HCT116 (cell line): ENCODE measurements around the gene STT3B. TPM values are rescaled to one million over a fixed set of nuclear protein-coding genes. Genes with fewer than 3 reads are reported as not detected.

Experiments used
- ATAC-seq: fragments of 200-7000 bp; cut with Tn5 transposase; 2 replicates; pipeline ENCODE4 v1.9.1; 2020; ENCODE audit warnings: mild to moderate bottlenecking, moderate library complexity
- BruUV-seq: library from RNA; stranded (reverse); fragments of 400-500 nt; replicated peaks from 2 replicates; lab custom pipeline; 2021; lab: Mats Ljungman, UMichigan
- CTCF ChIA-PET: fragments of 300-600 bp; sonication (Branson Sonifier 250); formaldehyde crosslinking; loops from one replicate; lab custom pipeline; 2021; ENCODE audit warnings: antibody characterized with exemption; lab: Charles Lee
- POLR2A ChIA-PET: fragments of 300-600, 350-600 bp; sonication (Branson Sonifier 250); formaldehyde crosslinking; loops from one replicate; lab custom pipeline; 2021; ENCODE audit warnings: antibody characterized with exemption; lab: Charles Lee
- RAD21 ChIA-PET, 2 experiments: fragments of 300-600 bp; sonication (Branson Sonifier 250); formaldehyde crosslinking; loops; one replicate each; lab custom pipeline; 2023; ENCODE audit warnings: low total read pairs in 2 of 2; ENCODE audit not compliant: uncharacterized antibody in 2 of 2, unreplicated experiment in 2 of 2, low non-redundant PET in 1 of 2; lab: Charles Lee
- DNase-seq: peaks from one replicate; pipeline ENCODE4 v3.0.0-alpha.2; 2010; ENCODE audit warnings: low read depth, low spot score
- H2AFZ ChIP-seq: fragments of 200-600 bp; shearing (Covaris generic), sonication (generic); 2 replicates; pipeline ENCODE4 v1.6.1; 2017; ENCODE audit warnings: low read depth, mixed run types, mixed read lengths, antibody characterized with exemption, low read length; ENCODE audit not compliant: poor library complexity, severe bottlenecking
- H3K27ac ChIP-seq: 2 replicates; pipeline ENCODE4 v1.5.1; 2012; ENCODE audit warnings: low read depth, low read length
- H3K27me3 ChIP-seq: fragments of 200-600 bp; sonication (generic); 2 replicates; pipeline ENCODE4 v1.6.1; 2016; ENCODE audit warnings: mixed run types, low read length, mixed read lengths; ENCODE audit not compliant: insufficient read depth
- H3K36me3 ChIP-seq, 2 experiments: fragments of 200-500 bp in 1 of 2; fragments of 200-600 bp in 1 of 2; sonication (Bioruptor generic) in 1 of 2; sonication (generic) in 1 of 2; 2 replicates each; pipeline versions ENCODE4 v1.5.1 to v1.6.1; 2014 to 2016; ENCODE audit warnings: low read length in 2 of 2, inconsistent platforms in 1 of 2, mixed read lengths in 1 of 2, mixed run types in 1 of 2; ENCODE audit not compliant: insufficient read depth in 2 of 2, control insufficient read depth in 1 of 2
- H3K4me1 ChIP-seq, 2 experiments: fragments of 200-600 bp in 1 of 2; sonication (generic) in 1 of 2; 2 replicates each; pipeline versions ENCODE4 v1.5.1 to v1.6.1; 2012 to 2017; ENCODE audit warnings: low read length in 2 of 2, inconsistent platforms in 1 of 2, mild to moderate bottlenecking in 1 of 2, mixed read lengths in 1 of 2, mixed run types in 1 of 2, moderate library complexity in 1 of 2; ENCODE audit not compliant: insufficient read depth in 2 of 2, control insufficient read depth in 1 of 2
- H3K4me2 ChIP-seq: fragments of 200-600 bp; sonication (generic); 2 replicates; pipeline ENCODE4 v1.6.1; 2017; ENCODE audit warnings: mixed run types, low read length, mixed read lengths
- H3K4me3 ChIP-seq, 2 experiments: fragments of 200-600 bp in 1 of 2; sonication (generic) in 1 of 2; replicated peaks in 1 of 2; 2 replicates each; pipeline ENCODE4 v1.5.1; 2011 to 2016; ENCODE audit warnings: low read length in 2 of 2, control low read depth in 1 of 2, low read depth in 1 of 2, mild to moderate bottlenecking in 1 of 2, mixed read lengths in 1 of 2, mixed run types in 1 of 2
- H3K79me2 ChIP-seq: fragments of 200-600 bp; sonication (generic); 2 replicates; pipeline ENCODE4 v1.6.1; 2017; ENCODE audit warnings: mild to moderate bottlenecking, mixed run types, low read length, moderate library complexity, mixed read lengths; ENCODE audit not compliant: insufficient read depth
- H3K9ac ChIP-seq: fragments of 200-600 bp; sonication (generic); 2 replicates; pipeline ENCODE4 v1.6.1; 2016; ENCODE audit warnings: low read length, mixed read lengths
- H3K9me2 ChIP-seq: fragments of 200-600 bp; sonication (generic), shearing (Covaris generic); 2 replicates; pipeline ENCODE4 v1.6.1; 2017; ENCODE audit warnings: mixed run types, mild to moderate bottlenecking, moderate library complexity; ENCODE audit not compliant: insufficient read depth
- H3K9me3 ChIP-seq, 2 experiments: fragments of 200-500 bp in 1 of 2; fragments of 200-600 bp in 1 of 2; sonication (Bioruptor generic) in 1 of 2; sonication (generic) in 1 of 2; 2 replicates each; pipeline ENCODE4 v1.6.1; 2014 to 2017; ENCODE audit warnings: low read length in 2 of 2, mixed read lengths in 2 of 2, inconsistent platforms in 1 of 2, low read depth in 1 of 2, mild to moderate bottlenecking in 1 of 2, mixed run types in 1 of 2, moderate library complexity in 1 of 2; ENCODE audit not compliant: control insufficient read depth in 1 of 2, insufficient read depth in 1 of 2
- H4K20me1 ChIP-seq: fragments of 200-600 bp; sonication (generic), shearing (Covaris generic); 2 replicates; pipeline ENCODE4 v1.6.1; 2017; ENCODE audit warnings: mixed run types, mild to moderate bottlenecking, moderate library complexity; ENCODE audit not compliant: insufficient read depth
- ATF3 ChIP-seq: IDR thresholded peaks from 2 replicates; pipeline ENCODE4 v1.6.1; 2012
- CBX3 ChIP-seq: IDR thresholded peaks from 2 replicates; pipeline ENCODE4 v1.6.1; 2012; ENCODE audit warnings: low read depth
- CEBPB ChIP-seq: IDR thresholded peaks from 2 replicates; pipeline ENCODE4 v1.6.1; 2012; ENCODE audit warnings: low read depth
- EGR1 ChIP-seq: IDR thresholded peaks from 2 replicates; pipeline ENCODE4 v1.6.1; 2012; ENCODE audit warnings: low read depth
- ELF1 ChIP-seq: IDR thresholded peaks from 2 replicates; pipeline ENCODE4 v1.6.1; 2012; ENCODE audit warnings: low read depth, borderline replicate concordance
- EZH2 ChIP-seq: fragments of 200-600 bp; sonication (generic); IDR thresholded peaks from 2 replicates; pipeline ENCODE4 v1.6.1; 2017; ENCODE audit warnings: antibody characterized with exemption, mixed run types
- EZH2phosphoT487 ChIP-seq: fragments of 200-600 bp; IDR thresholded peaks from 2 replicates; pipeline ENCODE4 v1.6.1; 2018; ENCODE audit warnings: antibody characterized with exemption, borderline replicate concordance
- FOSL1 ChIP-seq: IDR thresholded peaks from 2 replicates; pipeline ENCODE4 v1.6.1; 2012; ENCODE audit warnings: low read depth
- JUND ChIP-seq: IDR thresholded peaks from 2 replicates; pipeline ENCODE4 v1.6.1; 2012
- POLR2A ChIP-seq: IDR thresholded peaks from 2 replicates; pipeline ENCODE4 v1.7.0; 2011; ENCODE audit warnings: borderline replicate concordance; ENCODE audit not compliant: insufficient read depth, insufficient read length; ENCODE audit errors: extremely low read depth
- POLR2AphosphoS5 ChIP-seq: IDR thresholded peaks from 2 replicates; pipeline ENCODE4 v1.6.1; 2011; ENCODE audit warnings: mild to moderate bottlenecking, low read depth, low read length, moderate library complexity
- RAD21 ChIP-seq: IDR thresholded peaks from 2 replicates; pipeline ENCODE4 v1.6.1; 2012; ENCODE audit warnings: low read depth, mild to moderate bottlenecking
- SIN3A ChIP-seq: IDR thresholded peaks from 2 replicates; pipeline ENCODE4 v1.6.1; 2012; ENCODE audit warnings: low read depth
- SRF ChIP-seq: IDR thresholded peaks from 2 replicates; pipeline ENCODE4 v1.6.1; 2012; ENCODE audit warnings: low read depth
- TCF7L2 ChIP-seq: IDR thresholded peaks from 2 replicates; pipeline ENCODE4 v1.7.0; 2011; ENCODE audit warnings: borderline replicate concordance, inconsistent platforms; ENCODE audit not compliant: insufficient read depth, insufficient read length; ENCODE audit errors: extremely low read depth
- YY1 ChIP-seq: IDR thresholded peaks from 2 replicates; pipeline ENCODE4 v1.6.1; 2011; ENCODE audit warnings: low read length, low read depth, moderate library complexity, mild to moderate bottlenecking; ENCODE audit not compliant: insufficient replicate concordance; ENCODE audit errors: extremely low read depth
- ZNF274 ChIP-seq: fragments of 200-500 bp; sonication (Bioruptor generic); IDR thresholded peaks from 2 replicates; pipeline ENCODE4 v1.6.1; 2014; ENCODE audit warnings: mild to moderate bottlenecking, low read depth, low read length, inconsistent platforms
- intact Hi-C: fragments of 100-400 bp; cut with micrococcal nuclease; formaldehyde crosslinking; loops from 2 replicates; pipeline ENCODE4 v1.10.0; 2022
- total RNA-seq: library from RNA; stranded (reverse); gene quantifications from one replicate; pipeline ENCODE4 v1.2.1, GENCODE V29; 2021; ENCODE audit not compliant: unreplicated experiment
- TF ChIP-seq, protein P1 (sequence below), 3 experiments: fragments of 200-600 bp in 1 of 3; sonication (generic) in 1 of 3; IDR thresholded peaks in 2 of 3; conservative IDR thresholded peaks in 1 of 3; 2 replicates each; pipeline ENCODE4 v1.5.1; 2012 to 2017; ENCODE audit warnings: low read depth in 2 of 3, low read length in 2 of 3, antibody characterized with exemption in 1 of 3, borderline replicate concordance in 1 of 3, control low read depth in 1 of 3, mild to moderate bottlenecking in 1 of 3, mixed read lengths in 1 of 3, mixed run types in 1 of 3, moderate library complexity in 1 of 3; ENCODE audit not compliant: insufficient read depth in 1 of 3
- TF ChIP-seq, protein P2 (sequence below): IDR thresholded peaks from 2 replicates; pipeline ENCODE4 v1.6.1; 2012

The STT3B gene
- total RNA-seq, 1 experiment from 2014 or later, result 131 TPM

GRCh38 chr3:31621314-31621713 is 88.6 kb downstream of the STT3B start:
- Histone ChIP-seq H3K27me3 (no peaks in the 10 kb centered on the region), H3K79me2 (peaks cover 11% of the 10 kb centered on the region; the same call in 1 of the 2 replicates), H3K4me3 (no peak overlapping the region), H4K20me1 (peaks cover 11% of the 10 kb centered on the region; the same call in 1 of the 2 replicates), H2AFZ (no peak overlapping the region), H3K4me1 (no peaks in the 10 kb centered on the region), H3K27ac (no peak overlapping the region), H3K36me3 (peaks cover 15 to 25% of the 10 kb centered on the region in 2 experiments; a peak in 3 of 4 replicates), H3K9me2 (no peaks in the 10 kb centered on the region), H3K9me3 (no peaks in the 10 kb centered on the region), H3K4me2 (no peak overlapping the region), H3K9ac (no peak overlapping the region)
- BruUV-seq, result no TSS peak
- DNase-seq, result no peak
- ChIA-PET CTCF (no interaction called here), POLR2A (no interaction called here), RAD21 (no interaction called here)
- ATAC-seq, result no peak
- intact Hi-C loops, result no loop called here
- TF ChIP-seq ZNF274 (no peak), JUND (no peak), RAD21 (no peak), TCF7L2 (no peak), FOSL1 (no peak), POLR2A (no peak), SRF (no peak)

DNA sequence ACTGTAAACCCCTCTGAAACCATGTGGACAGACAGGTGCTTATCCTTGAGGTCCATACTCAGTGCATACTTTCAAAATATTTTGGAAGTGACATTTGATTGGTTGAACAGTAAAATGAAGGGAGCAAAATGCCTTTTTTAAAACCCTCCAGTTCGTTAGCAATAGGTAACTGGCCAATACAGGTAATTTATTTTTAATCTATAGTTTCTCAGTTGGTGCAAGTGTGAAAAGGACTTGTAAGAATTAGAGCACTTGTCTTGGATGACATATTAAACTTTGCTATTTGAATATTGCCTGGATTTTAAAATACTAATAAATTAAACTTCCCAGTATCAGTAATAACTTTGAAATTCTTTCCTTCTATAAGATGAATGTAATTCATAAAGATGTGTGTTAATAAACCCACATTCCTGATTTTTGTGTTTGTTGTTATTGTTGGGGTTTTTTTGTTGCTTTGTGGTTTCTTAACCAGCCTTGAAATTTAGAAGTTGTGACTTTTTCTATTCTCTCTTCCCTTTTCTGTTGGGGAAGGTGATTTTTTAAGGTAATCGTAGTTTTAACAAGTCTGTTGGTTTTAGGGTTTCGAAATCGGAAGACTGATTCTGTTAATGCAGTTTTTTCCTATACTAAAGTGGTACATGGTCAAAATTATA is 90.0 kb downstream of the STT3B start:
- DNase-seq, result no peak
- ChIA-PET CTCF (no interaction called here), POLR2A (no interaction called here), RAD21 (no interaction called here)
- Histone ChIP-seq H3K27me3 (no peaks in the 10 kb centered on the region), H3K79me2 (no peaks in the 10 kb centered on the region), H3K4me1 (no peaks in the 10 kb centered on the region), H3K4me3 (no peak overlapping the region), H3K9me2 (no peaks in the 10 kb centered on the region), H3K27ac (no peak overlapping the region), H3K36me3 (peaks cover 15 to 25% of the 10 kb centered on the region in 2 experiments; a peak in 3 of 4 replicates), H3K9me3 (no peaks in the 10 kb centered on the region), H4K20me1 (peaks cover 11% of the 10 kb centered on the region; the same call in 1 of the 2 replicates), H3K4me2 (no peak overlapping the region), H3K9ac (no peak overlapping the region), H2AFZ (no peak overlapping the region)
- TF ChIP-seq SRF (no peak), SIN3A (no peak), ZNF274 (no peak), TCF7L2 (no peak), ELF1 (no peak), YY1 (no peak), FOSL1 (no peak), CBX3 (no peak), ATF3 (no peak), EZH2phosphoT487 (no peak), JUND (no peak), EGR1 (no peak), EZH2 (no peak), POLR2AphosphoS5 (no peak), CEBPB (no peak)
- TF ChIP-seq, protein P1, sequence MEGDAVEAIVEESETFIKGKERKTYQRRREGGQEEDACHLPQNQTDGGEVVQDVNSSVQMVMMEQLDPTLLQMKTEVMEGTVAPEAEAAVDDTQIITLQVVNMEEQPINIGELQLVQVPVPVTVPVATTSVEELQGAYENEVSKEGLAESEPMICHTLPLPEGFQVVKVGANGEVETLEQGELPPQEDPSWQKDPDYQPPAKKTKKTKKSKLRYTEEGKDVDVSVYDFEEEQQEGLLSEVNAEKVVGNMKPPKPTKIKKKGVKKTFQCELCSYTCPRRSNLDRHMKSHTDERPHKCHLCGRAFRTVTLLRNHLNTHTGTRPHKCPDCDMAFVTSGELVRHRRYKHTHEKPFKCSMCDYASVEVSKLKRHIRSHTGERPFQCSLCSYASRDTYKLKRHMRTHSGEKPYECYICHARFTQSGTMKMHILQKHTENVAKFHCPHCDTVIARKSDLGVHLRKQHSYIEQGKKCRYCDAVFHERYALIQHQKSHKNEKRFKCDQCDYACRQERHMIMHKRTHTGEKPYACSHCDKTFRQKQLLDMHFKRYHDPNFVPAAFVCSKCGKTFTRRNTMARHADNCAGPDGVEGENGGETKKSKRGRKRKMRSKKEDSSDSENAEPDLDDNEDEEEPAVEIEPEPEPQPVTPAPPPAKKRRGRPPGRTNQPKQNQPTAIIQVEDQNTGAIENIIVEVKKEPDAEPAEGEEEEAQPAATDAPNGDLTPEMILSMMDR (IDR thresholded peaks at IDR 0.05 in 2 of 3, conservative IDR thresholded peaks at IDR 0.05 in 1 of 3; ENCODE audit: borderline replicate concordance in 1 of 3, insufficient read depth in 1 of 3, low read depth in 2 of 3, low read length in 2 of 3), result no peak
- TF ChIP-seq, protein P2, sequence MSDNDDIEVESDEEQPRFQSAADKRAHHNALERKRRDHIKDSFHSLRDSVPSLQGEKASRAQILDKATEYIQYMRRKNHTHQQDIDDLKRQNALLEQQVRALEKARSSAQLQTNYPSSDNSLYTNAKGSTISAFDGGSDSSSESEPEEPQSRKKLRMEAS, result no peak
- ATAC-seq, result no peak
- intact Hi-C loops, result no loop called here
- BruUV-seq, result no TSS peak
